ENCODE results near the gene ITGA5.

Gene ITGA5

DNA sequence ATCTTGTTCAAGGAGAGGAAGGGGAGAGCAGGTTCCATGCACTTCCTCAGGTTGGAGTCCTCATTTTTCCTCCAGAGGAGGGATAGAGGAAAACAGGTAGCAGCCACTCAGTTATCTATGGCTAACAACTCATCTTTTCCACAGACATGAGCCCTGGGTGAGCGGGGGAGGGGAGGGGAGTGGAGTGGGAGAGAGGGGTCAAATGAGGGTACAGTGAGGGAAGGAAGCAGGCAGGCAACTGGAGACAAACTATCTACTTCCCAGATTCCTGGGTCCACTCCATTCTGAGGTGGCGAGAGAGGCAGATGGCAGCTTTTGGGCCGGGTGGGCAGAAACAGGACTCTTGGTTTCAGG, 32.0 kb downstream of the ITGA5 start:
- DNase-seq, result no peak

GRCh38 chr12:54386403-54387113, 32.5 kb downstream of the ITGA5 start:
- no peak for DNase-seq

- DNase-seq, result no peak
Observed at GRCh38 chr12:54385251-54385914, 33.7 kb downstream of the ITGA5 start.

DNA sequence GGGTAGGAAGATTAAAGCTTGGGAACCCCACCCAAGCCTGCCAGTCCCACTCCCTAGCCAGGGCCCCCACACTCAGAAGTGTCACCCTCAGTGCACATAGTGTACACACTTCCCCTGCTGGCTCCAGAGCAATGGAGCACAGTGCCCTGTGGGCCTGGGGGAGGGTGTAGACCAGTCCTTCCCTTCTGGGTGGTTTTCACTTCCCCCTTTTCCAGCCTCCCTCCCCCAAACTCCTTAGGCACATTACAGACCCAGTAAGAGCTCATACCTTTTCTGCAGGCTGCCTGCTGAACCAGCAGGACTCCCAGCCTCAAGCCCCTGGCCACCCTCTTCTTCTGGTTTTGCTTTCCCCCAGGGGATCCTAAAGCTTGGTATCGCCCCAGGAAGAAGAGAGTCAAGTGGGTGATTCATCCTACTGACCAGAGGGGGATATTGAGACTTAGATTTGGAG, 34.5 kb downstream of the ITGA5 start, which contains the start of gene ZNF385A:
Gene ZNF385A, minus strand, starts transcription at position 143 of the 451 bp plus-strand sequence. CDS start 219 bp downstream, outside the sequence.
- no peak for DNase-seq

GRCh38 chr12:54383041-54383609, 35.9 kb downstream of the ITGA5 start:
- no peak for DNase-seq

DNA sequence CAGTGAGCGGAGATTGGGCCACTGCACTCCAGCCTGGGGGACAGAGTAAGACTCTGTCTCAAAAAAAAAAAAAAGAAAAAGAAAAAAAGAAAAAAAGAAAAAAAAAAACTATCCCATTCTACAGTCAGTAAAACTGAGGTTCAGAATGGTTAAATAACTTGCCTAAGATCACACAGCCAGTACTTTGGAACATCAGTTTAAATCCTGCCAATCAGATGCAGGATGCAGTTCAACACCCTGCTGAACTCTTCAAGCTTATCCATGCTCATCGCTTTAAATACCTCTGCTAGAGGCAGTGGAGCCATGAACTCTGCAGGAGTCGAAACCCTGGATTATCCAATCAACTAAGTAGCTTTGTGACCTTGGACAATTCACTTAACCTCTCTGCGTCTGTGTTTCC, 37.9 kb downstream of the ITGA5 start:
- no peak for DNase-seq

GRCh38 chr12:54379398-54380201, 39.5 kb downstream of the ITGA5 start:
- peak; percentile 70 for DNase-seq

GRCh38 chr12:54378796-54379397, 40.2 kb downstream of the ITGA5 start:
- no peak for DNase-seq

DNA sequence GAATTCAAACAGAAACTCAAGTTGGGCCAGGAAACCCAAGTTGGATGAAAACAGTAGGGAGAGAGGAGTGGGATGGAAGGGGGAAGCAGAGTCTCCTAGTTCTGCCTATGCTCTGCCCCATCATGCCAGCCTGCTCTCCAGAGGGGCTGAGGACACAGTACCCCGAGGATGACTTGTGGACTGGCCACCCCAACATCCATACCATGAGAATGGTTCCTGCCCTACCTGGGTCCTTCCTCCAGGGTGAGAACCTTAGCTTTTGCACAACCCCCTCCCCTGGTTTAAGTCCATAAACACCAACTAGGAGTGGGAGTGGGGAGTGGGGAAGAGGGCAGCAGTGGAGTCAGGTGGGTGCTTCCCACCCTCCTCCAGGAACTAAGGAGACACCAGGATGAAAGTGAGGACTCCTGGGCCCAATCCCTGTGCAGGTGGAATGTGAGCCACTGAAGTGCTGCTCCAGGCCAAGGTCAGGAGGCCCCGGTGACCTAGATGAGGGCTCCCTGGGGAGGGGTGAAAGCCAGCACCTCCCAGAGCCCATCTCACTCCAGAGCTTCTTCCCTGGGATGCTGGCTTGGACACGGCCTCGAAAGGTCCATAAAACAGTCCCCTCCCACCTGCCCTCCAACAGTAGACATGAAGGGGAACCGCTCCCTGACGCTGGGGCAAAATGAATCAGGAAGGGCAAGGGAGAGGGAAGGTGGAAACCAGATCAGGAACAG, 41.1 kb downstream of the ITGA5 start:
- DNase-seq, result no peak

DNA sequence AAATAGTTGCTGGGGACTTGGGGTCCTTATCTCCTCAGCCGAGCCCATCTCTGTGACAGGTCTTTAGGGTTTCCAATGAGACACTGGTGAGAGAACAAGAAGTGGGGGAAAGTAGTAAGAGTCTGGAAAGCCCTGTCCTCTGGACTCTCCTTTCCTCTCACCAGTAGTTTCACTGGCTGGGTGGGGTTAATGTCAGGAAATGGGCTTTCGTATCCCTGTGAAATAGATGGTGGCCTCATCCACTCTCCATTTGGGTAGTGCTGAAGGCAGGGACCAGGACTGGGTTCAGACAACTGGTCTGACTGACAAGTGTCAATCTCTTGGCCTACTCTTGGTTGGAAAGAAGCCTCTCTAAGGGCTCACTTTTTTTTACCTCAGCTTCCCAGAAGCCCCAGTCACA, 42.1 kb downstream of the ITGA5 start:
- DNase-seq, result no peak

- no peak for DNase-seq
Observed at GRCh38 chr12:54376596-54376995, 42.5 kb downstream of the ITGA5 start.

DNA sequence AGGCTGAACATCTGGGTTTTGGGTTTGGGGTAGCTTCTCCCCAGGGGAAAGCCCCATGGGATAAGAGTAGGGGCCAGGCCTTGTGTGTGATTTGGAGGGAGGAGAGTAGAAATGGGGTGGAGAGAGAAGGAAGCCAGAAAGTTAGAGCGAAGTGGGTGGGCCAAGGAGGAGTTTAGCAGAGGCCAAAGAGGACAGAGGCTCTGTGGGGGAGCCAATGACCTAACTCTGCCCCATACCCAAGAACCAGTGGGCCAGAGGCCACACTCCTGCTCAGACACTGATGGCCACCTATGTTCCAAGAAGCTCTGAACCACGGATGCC, 43.8 kb downstream of the ITGA5 start:
- DNase-seq, result no peak

GRCh38 chr12:54374562-54375258, 44.4 kb downstream of the ITGA5 start:
- DNase-seq, result no peak

- DNase-seq, result no peak
Observed at GRCh38 chr12:54373649-54374561, 45.2 kb downstream of the ITGA5 start.

DNA sequence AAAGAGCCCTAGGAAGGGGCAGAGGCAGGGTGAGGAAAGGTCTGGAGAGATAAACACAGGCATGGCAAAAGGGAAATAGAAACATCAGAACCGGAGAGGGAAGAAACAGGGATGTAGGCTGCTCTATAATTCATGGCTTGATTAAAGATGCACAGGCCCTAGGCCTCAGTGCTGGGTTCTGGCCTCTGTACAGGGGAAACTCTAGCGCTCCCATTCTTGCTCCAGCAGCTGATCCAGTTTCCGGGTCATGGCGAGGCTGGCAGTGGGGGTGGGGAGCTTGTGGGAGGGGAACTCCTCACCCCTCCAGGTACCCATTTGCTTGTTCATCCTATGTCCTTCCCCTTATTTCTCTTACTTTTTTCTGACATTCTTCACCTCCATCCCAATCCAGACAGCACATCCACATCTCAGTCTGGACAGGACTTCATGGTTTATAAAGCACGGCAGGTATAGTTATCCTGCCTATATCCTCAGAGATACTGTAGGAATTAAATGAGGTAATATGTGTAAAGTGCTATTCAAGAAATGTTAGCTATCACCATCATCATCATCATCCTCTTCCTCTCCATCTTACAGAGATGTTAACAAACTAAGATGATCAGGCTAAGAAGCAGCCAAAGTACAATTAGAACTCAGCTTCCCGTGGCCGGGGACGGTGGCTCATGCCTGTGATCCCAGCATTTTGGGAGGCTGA, 46.8 kb downstream of the ITGA5 start:
- peak; percentile 56 for DNase-seq

- no peak for DNase-seq
Observed at GRCh38 chr12:54371328-54372112, 47.5 kb downstream of the ITGA5 start.

- DNase-seq, result peak; percentile 23
Observed at GRCh38 chr12:54370171-54370730, 48.8 kb downstream of the ITGA5 start.

DNA sequence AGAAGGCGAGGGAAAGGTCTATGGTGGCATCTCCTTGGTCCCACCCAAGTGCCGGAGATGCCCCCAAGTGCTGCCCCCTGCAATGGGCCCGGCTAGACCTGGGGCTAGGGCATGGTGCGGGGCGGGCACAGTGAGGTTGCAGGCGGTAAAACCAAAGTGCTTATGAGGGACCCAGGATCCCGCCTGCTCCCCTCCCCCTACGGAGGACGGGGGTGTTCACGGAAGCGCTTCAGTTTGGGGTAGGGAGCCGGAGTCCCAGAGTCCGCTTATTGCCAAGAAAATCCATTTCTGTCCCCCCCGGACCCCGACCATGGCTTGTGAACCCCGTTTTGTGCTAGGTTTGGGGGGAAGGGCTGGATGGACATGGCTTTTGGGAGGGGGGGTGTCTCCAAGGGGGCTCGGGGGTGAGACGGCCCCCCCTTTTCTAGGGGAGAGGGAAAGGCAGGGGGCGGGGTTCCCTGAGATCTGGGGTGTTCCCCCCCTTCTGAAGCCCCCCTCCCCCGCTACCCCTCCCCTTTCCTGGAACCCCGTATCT, 49.4 kb downstream of the ITGA5 start:
- DNase-seq, result no peak

Measured in NCI-H2227 treated with DMSO at 0.1 percent for 48 hours (cell line).